Posterior cingulate gyrus (tissue), 11 donors: ENCODE results near the gene C22orf31.

Experiments
- DNase-seq, 10 donors: peaks; one replicate each; pipeline versions ENCODE4 v3.0.0 to v3.0.0-alpha.2; 2020 to 2021; ENCODE audit warnings: mixed read lengths in 3 of 10
- intact Hi-C: fragments of 100-400 bp; cut with DNase I; formaldehyde crosslinking; loops from one replicate; pipeline ENCODE4 v1.15.1; 2023

Gene C22orf31

DNA sequence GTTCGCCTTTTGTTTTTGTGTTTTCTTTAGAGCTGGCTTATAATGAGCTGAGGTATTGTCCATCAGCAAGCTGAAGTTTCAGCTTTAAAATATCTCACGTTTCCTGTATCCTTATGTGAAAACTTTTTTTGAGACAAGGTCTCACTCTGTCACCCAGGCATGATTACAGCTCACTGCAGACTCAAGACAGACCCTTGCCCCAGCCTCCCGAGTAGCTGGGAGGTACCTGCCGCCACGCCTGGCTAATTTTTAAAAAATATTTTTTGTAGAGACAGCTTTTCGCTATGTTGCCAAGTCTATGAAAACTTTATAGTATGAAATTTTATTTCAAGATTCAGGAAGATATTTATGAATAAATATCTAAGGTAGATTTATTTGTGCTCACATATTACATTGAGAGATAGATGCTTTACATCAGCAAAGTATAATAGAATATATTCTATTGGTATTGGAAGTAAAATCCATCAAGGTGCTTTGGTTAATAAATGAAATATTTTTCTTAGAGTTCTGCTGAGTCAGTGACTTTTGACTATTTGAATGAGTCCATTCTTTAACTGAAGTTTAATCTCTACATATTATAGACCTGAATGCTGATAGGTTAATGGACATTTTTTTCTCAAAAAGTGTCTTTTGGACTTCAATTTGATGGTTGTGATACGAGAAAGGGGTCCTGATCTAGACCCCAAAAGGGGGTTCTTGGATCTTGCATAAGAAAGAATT lies 21.4 kb upstream of the C22orf31 start:
- intact Hi-C loops = no loop called here
- no peak for DNase-seq

DNA sequence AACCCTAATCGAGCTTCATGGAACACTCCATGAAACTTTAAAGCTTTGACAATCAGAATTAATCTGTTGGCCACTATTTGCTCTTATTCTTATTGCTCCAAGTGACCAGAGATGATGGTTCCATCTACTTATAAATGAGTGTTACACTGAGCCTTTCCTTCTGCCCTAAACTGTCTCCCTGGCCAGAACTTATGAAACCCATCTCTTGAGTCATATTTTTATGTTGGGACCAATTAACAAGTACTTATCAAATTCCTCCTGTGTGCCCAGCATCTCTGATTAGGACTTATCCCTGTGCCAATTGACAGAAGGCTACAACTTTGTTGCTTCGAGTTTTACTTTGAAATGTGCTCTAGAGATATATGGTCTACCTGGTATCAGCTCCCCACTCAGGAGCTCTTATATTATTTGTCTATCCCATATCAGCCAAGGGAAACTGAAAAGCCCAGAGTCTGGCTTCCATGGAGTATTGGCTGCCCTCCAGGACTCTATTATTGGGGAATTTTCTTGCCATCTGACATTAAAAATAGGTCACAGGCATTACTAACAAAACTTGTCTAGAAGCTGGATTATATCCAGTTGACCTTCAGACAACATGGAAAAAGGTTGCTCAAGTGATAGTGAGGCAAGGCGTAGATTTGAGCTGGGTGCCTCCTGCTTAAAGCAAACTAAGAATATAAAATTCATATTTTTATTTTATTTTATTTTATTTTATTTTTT lies 20.0 kb upstream of the C22orf31 start:
- no peak for DNase-seq
- intact Hi-C loops = no loop called here

DNA sequence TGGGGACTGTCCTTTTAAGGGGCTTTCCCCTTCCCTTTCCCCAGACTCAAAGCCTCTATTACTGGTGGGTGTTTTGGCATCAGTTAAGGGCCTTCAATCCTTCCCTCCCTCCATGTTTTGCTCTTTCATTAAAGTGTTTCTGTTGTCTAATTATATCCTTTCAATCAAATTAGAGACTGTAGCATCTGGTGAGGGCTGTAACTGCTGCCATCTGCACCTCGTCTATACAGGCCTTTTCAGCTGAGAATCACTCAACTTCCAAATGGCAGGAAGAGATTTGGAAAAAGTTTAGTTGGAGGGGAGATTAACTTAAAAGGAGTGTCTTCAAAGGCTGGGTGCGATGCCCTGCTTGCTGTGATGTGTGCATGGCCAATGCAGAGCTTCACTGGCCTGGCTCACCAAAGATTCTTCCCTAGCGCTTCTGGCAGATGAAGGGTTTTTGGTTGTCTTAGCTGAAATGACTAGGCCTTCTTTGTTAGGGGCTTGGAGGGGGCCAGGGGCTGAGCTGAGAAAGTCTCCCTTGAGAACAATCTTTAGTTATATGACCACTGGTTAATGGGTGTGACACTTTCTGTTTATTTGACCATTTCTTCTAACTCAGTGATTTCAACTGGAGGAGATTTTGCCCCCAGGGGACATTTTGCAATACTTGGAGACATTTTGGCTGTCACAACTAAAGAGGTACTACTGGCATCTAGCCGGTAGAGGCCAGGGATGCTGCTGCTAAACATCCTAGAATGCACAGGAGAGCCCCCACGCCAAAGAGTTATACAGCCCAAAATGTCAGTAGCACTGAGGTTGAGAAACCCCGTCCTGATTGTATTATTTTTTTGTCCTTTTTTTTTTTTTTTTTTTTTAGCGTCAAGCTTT lies 18.7 kb upstream of the C22orf31 start:
- no peak for DNase-seq
- intact Hi-C loops = no loop called here

DNA sequence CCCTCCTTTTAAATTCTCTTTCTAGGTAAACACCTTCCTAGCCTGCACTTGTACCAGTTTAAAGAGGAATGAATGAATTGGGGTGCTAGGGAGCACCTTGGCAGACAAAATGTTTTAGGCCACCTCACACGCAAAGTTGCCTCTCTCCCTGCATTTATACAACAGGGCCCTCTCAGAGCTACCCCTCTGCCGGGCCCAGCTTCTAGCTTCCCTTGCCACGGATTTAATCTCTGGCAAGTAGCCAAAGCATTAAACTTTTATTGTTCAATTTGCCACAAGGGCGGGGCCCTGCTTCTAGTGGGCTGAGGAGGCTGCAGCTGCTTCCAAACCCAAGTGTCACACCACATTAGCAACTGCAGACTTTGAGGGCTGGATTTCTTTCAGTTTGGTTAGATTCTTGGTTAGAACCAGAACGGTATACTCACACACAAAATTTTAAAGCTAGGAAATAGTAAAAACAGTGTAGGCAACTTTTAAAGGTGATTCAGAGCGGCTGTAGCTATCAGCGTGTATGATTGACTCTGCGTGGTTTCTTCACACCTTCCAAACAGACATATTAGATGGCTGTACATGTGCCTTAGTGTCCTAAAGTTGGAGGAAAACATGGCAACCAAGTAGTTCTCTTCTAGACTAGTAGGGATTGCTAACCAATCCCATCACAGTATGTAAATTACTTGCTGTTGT lies 17.7 kb upstream of the C22orf31 start:
- intact Hi-C loops = no loop called here
- no peak for DNase-seq

DNA sequence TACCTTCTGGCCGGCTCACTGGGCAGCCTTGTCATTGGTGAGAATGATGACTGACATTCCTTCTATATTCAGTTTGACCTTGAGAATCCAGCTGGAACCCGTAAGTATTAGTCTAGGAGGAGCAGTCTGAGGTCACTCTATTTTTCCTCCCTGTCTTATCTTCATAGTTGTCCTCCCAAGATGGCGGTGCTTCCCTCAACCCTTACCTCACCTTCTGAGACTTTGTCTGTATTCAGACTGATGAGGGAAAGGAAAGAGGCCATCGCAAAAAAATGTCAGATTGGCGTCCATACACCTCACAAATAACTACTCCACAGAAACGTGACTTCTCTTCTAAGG lies 17.2 kb upstream of the C22orf31 start:
- no peak for DNase-seq
- intact Hi-C loops = no loop called here

DNA sequence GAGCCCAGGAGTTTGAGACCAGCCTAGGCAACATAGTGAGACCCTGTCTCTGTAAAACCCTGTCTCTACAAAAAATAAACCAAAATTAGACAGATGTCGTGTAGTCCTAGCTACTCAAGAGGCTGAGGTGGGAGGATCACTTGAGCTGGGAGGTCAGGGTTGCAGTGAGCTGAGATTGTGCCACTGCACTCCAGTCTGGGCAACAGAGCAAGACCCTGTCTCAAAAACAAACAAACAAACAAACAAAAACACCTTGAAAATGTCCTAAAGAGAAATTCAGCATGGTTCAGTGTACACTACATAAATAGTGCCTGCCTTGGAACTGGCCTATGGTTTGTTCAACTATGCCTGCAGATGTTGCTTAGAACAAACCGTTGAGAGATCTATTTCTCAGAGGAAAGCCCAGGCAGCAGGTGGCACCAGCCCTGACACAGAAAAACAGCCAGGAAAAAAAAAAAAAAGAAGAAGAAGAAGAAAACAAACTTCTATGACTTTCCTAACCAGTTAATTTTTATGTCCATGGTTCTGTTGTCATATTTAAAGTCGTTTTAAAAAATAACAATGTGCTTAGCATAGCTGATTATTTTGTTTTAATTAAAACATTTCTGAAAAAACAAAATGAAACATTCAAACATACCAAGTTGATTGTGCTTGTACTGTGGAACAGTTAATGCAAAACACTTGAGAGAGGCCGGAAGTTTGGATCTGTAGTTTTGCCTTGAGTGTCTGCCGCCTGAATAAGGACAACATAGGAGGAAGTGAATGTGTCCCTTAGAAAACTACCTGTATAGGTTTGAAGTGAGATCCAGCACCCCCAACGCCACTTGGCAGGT lies 16.6 kb upstream of the C22orf31 start:
- intact Hi-C loops = no loop called here
- no peak for DNase-seq

DNA sequence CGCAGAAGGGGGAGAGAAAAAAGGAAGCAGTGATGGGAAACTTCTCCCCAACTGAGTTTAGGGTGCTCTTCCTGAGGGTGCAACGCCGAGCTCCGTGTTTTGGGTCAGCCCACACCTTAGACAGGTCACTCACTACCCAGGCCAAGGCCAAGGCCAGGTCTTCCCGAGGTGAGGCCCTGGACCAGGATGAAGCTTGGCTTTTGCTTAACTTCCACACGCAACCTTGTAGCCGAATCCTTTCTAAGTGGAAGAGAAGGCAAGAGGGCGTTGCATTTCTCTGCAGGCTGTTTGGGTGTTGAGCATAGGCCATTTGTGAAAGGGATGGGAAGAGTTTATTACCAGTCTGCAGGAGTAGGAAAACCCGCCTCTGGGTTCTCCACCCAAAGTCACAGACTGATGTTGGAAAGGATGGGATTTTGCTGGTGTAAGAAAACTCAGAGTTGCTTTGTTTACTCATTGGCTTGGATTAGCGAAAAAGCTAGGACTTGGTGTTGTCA lies 12.7 kb upstream of the C22orf31 start:
- intact Hi-C loops = loop anchor here (5.0 kb wide), 1 partner anchor 78 kb away; no protein-coding TSS in a partner anchor
- no peak for DNase-seq

DNA sequence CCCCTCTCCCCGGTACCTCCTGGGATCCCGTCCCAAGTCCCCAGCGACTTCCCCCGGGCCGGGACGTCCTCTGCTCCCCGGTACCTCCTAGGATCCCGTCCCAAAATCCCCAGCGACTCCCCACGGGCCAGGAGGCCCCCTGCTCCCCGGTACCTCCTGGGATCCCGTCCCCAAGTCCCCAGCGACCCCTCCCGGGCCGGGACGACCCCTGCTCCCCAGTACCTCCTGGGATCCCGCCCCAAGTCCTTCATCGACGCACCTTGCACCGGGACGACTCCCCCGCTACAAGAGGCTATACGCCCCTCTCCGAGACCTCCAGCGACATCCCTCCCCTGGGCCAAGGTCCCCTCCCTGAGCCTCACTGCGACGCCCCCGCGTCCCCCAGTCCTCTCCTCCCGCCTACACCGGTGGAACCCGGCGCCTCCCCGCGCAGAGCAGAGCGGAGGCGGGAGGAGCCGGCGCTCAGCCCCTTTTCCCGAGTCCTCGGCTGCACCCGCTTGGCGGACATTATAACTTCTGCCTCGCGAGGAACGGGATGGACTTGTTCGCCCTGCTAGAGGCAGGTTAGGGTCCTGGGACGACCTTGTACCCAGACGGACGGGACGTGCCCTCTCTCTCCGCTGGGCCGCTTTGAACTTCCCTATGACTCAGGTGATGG lies 12.1 kb upstream of the C22orf31 start:
- peak in 4 of 10 donors; percentile 30 to 87 (median 58) for DNase-seq
- intact Hi-C loops = loop anchor here (5.0 kb wide), 1 partner anchor 79 kb away; no protein-coding TSS in a partner anchor

DNA sequence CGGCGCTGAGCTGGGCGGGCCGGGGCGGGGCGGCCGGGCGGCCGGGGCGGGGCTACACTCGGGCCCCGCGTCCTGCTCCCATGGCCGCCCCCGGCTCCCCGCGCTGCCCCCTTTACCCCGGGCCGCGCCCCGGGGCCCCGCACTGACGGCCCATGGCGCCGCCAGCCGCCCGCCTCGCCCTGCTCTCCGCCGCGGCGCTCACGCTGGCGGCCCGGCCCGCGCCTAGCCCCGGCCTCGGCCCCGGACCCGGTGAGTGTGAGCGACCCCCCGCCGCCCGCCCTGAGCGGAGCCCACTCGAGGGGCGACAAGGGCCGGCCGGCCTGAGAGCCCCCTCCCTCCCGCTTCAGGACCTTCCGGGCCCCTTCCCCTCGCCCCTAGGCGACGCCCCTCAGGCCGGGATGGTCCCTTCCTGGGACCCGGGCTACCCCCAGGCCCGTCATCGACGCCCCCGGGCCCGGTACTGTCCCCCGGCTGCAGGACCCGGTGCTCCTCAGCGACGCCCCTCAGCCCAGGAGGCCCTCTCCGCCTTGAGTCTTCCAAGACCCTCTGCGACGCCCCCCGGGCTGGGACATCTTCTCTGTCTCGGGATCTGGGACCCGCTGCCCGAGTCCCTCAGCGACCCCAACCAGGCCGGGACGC lies 11.5 kb upstream of the C22orf31 start, which contains the start of gene KREMEN1:
Gene KREMEN1, plus strand, starts transcription at position 57 of the 639 bp plus-strand sequence. Its CDS starts 96 bp downstream, at position 153.
- DNase-seq = peak in 1 of 10 donors; percentile 81
- intact Hi-C loops = loop anchor here (5.0 kb wide), 1 partner anchor 79 kb away; no protein-coding TSS in a partner anchor

DNA sequence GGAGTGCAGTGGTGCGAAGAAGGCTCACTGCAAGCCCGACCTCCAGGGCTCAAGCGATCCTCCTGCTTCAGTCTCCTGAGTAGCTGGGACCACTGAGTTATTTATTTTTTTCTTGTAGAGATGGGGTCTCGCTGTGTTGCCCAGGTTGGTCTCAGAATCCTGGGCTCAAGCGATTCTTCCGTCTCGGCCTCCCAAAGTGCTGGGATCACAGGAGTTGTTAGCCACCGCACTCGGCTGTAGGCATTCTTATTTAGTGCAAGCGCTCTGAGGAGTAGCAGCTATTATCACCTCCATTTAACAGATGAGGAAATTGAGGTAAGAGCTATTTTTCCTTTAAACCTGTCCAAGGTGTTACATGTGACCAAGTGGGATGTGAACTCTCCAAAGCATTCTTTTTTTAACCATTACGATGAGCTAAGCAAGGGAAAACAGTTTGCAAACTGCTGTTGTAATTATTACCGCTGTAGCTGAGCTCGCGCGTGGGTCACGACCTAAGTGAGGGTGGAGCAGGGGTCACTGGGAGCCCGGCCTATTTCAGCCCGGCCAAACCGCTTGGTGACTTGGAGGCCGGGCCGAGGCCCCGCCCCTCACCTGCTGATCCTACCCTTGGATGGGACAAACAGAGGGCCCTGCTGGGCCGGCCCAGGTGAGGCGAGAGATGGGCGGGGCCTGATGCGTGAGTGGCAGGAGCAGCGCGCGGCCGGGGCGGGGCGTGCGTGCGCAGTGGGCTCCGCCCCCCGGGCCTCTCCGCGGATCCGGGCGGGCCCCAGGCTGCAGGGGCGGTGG lies 10.8 kb upstream of the C22orf31 start:
- intact Hi-C loops = loop anchor here (5.0 kb wide), 1 partner anchor 80 kb away; no protein-coding TSS in a partner anchor
- peak; percentile 51 to 96 (median 76) for DNase-seq

DNA sequence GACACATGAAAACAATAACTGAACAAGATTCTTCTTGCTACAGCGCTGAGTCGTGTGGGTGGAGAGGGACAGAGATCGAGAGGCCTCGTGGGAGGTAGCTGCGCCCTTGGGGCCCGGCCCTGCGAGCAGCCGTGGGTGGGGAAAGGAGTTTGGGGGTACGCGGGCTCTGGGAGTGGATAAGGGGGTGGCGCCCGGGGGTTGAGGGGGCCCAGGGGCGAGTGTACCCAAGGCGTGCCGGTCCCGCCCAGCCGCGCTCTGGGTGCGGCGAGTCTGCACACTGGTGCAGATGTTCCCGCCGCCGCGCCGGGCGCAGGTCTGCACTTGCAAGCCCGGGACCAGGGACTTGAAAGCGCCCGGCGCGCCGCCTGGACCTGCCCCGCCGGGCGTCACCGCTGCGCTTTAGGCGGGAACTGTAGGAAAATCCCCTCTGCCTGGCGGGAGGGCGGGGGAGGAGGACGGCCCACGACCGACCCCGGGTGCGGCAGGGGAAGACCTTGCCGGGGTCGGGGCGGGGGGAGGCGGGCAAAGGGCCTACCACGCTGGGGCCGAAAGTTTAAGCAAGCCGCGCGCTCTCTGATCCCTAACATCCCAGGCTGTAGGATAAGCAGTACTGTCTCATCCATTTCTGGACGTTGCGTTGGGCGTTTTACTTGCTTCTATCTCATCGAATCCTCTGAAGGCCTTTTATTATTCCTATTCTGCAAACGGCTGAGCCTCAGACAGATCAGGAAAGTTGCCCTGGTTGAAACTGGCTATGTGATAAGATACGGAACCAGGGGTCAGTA lies 9.8 kb upstream of the C22orf31 start:
- intact Hi-C loops = loop anchor here (5.0 kb wide), 1 partner anchor 81 kb away; no protein-coding TSS in a partner anchor
- peak in 2 of 10 donors; percentile 22 to 87 for DNase-seq

DNA sequence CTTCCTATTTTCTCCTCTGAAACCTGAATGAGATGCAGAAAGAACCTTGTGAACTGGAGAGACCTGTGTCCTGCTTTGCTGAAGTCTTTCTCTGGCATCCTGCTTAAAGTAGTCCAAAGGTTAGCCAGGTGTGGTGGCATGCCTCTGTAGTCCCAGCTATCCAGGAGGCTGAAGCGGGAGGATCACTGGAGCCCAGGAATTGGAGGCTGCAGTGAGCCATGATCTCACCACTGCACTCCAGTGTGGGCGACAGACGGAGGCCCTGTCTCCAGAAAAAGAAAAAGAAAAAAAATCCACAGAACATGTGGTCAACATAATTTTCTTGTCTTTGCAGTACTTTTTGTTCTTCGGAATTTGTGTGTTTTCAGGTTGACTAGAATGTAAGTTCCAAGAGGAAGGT lies 8.9 kb upstream of the C22orf31 start:
- intact Hi-C loops = loop anchor here (5.0 kb wide), 1 partner anchor 82 kb away; no protein-coding TSS in a partner anchor
- DNase-seq = no peak

DNA sequence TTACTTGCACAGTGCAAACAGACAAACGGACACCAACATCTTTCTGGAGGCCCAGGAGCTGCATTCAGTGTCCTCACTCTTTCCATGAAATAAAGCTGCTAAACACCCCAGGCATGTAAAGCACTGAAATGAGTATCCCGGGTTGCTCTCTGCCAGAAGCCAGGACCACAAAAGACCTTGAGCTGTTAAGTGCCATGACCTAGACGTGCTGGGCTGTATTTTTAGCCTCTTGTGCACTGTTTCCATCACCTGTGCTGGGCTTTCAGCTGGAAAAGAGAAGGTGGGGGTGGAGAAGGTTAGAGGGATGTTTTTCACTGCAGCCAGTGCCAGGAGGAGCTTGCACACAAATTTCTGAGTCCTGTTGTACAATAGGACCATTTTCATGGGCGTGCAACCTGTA lies 7.8 kb upstream of the C22orf31 start:
- intact Hi-C loops = no loop called here
- DNase-seq = no peak

DNA sequence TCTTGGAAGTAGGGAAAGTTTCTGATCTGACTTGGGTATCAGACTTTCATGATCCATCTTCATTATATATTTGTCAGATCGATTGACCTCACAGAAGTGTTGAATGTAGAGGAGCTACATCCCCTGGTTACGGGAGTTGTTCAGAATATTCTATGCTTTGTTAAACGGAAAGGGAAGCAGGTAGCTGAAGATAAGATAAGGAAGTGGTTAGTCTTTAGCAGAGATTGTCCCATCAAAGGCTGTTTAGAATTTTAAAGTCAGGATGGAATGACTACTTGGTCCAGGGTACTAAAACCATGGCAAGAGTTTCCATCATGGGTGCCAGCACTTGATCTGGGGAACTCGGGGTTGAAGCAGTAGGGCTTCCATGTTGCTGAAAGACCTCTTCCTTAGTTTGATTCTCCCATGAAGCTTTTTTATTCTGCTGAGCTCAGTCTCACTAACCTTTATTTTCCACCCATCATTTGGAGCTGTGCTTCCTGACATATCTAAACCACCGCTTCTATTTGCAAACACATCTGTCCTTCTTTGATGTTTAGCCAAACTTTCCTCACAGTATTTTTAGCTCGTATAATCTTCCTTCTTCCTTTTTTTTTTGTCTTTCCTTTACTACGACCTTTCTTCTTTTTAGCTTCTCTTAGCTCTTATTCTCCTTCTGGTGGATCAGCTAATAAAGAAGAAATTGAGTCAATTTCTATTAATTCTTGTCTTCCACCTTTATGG lies 4.0 kb upstream of the C22orf31 start:
- intact Hi-C loops = no loop called here
- DNase-seq = no peak

DNA sequence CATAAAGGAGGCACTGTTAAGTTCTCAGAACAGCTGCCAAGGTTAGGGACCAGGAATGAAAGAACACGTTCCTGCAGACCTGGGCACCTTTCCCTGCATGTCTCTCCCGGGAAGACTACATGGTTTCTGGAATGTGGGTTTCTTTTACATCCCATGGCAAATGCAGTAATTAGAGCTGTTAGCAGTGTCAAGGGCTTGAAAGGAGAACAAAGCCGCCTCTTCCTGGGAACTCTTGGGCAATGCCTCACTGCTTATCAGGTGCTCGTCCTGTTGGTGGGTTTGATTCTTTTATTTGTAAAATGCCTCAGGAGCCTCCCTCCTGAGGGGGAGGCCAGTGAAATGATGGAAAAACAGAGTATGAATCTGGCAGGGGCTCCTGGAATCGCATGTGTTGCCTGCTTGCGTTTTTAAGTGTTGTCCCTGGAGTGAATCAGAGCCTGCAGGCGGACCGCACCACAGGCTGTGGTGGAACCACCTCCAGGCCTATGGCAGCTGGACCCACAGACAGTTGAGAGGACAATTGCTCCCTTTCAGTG lies 723 bp upstream of the C22orf31 start:
- intact Hi-C loops = no loop called here

DNA sequence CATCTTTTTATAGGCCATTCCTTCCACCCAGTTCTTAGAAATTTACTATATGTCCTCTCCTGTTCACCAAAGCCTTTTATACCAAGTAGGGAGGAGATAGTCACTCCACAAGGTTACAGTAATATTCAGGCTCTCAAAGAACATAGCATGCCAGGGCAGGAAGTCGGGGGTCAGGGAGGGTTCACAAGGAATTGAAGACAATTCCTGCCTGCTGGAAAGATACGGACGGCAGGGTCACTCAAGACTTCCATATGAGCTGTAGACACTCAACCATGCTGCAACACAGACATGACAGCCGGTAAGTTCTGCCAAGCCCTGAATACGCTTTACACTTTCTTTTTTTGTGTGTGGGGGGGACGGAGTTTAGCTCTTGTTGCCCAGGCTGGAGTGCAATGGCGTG lies 700 bp downstream of the C22orf31 start:
- intact Hi-C loops = no loop called here
- DNase-seq = no peak

More for the DNA sequence above, 723 bp upstream of the C22orf31 start:
- no peak for DNase-seq
